Liver (tissue), 10 donors: Measurements from ENCODE around the gene RTN3. TPM values are rescaled to one million over a fixed set of nuclear protein-coding genes. Genes with fewer than 3 reads are reported as not detected.
A peak's percentile ranks its signal among the peaks of the same experiment; 100 is the strongest.

Source experiments
- DNase-seq: peaks from one replicate; pipeline ENCODE4 v3.0.0-alpha.2; 2017; ENCODE audit warnings: low spot score
- H3K27ac ChIP-seq, 2 donors: one replicate each; pipeline ENCODE4 v1.7.0; 2013; ENCODE audit warnings: inconsistent platforms in 2 of 2, low read length in 2 of 2, control low read depth in 1 of 2, low read depth in 1 of 2, mild to moderate bottlenecking in 1 of 2
- H3K27me3 ChIP-seq, 4 donors: one replicate each; pipeline versions ENCODE4 v1.6.1 to v1.7.0; 2013; ENCODE audit warnings: low read length in 3 of 4, inconsistent platforms in 1 of 4, mild to moderate bottlenecking in 1 of 4, moderate library complexity in 1 of 4; ENCODE audit not compliant: control insufficient read depth in 4 of 4, insufficient read depth in 4 of 4
- H3K36me3 ChIP-seq, 4 donors: one replicate each; pipeline versions ENCODE4 v1.6.1 to v1.7.0; 2013; ENCODE audit warnings: low read length in 3 of 4, mild to moderate bottlenecking in 3 of 4, low read depth in 1 of 4, moderate library complexity in 1 of 4; ENCODE audit not compliant: control insufficient read depth in 4 of 4, insufficient read depth in 3 of 4
- H3K4me1 ChIP-seq, 4 donors: one replicate each; pipeline versions ENCODE4 v1.6.1 to v1.7.0; 2013; ENCODE audit warnings: low read length in 3 of 4, mild to moderate bottlenecking in 3 of 4, moderate library complexity in 1 of 4; ENCODE audit not compliant: control insufficient read depth in 4 of 4, insufficient read depth in 4 of 4
- H3K4me3 ChIP-seq, 3 donors: one replicate each; pipeline versions ENCODE4 v1.6.1 to v1.7.0; 2013; ENCODE audit warnings: low read length in 3 of 3, control low read depth in 1 of 3, low read depth in 1 of 3, mild to moderate bottlenecking in 1 of 3
- H3K9ac ChIP-seq, 2 donors: one replicate each; pipeline ENCODE4 v1.7.0; 2013; ENCODE audit warnings: low read length in 2 of 2, mild to moderate bottlenecking in 2 of 2, moderate library complexity in 2 of 2, control low read depth in 1 of 2, low read depth in 1 of 2
- H3K9me3 ChIP-seq, 4 donors: one replicate each; pipeline versions ENCODE4 v1.6.1 to v1.7.0; 2013; ENCODE audit warnings: low read length in 3 of 4; ENCODE audit not compliant: control insufficient read depth in 4 of 4
- ATF3 ChIP-seq: IDR thresholded peaks from 2 replicates; pipeline ENCODE4 v1.6.1; 2016; ENCODE audit warnings: antibody characterized with exemption
- CTCF ChIP-seq: fragments of 150-350 bp; IDR thresholded peaks from 2 replicates; pipeline ENCODE4 v1.5.1; 2017; ENCODE audit warnings: improper control_type of control experiment, low read depth, low read length; ENCODE audit not compliant: missing input control
- EGR1 ChIP-seq, 2 donors: IDR thresholded peaks; 2 replicates each; pipeline ENCODE4 v1.6.1; 2016 to 2018; ENCODE audit warnings: antibody characterized with exemption in 2 of 2, low read depth in 2 of 2
- FOXA1 ChIP-seq: IDR thresholded peaks from 2 replicates; pipeline ENCODE4 v1.6.1; 2016; ENCODE audit warnings: antibody characterized with exemption
- FOXA2 ChIP-seq: IDR thresholded peaks from 2 replicates; pipeline ENCODE4 v1.6.1; 2016; ENCODE audit warnings: antibody characterized with exemption
- GABPA ChIP-seq, 2 donors: IDR thresholded peaks in 1 of 2; conservative IDR thresholded peaks in 1 of 2; 2 replicates each; pipeline ENCODE4 v1.6.1; 2016; ENCODE audit warnings: antibody characterized with exemption in 2 of 2, mild to moderate bottlenecking in 1 of 2, moderate library complexity in 1 of 2
- HNF4A ChIP-seq, 2 donors: conservative IDR thresholded peaks; 2 replicates each; pipeline ENCODE4 v1.6.1; 2016; ENCODE audit warnings: antibody characterized with exemption in 2 of 2, mild to moderate bottlenecking in 2 of 2
- HNF4G ChIP-seq: IDR thresholded peaks from 2 replicates; pipeline ENCODE4 v1.6.1; 2016; ENCODE audit warnings: antibody characterized with exemption
- JUND ChIP-seq, 2 donors: IDR thresholded peaks; 2 replicates each; pipeline ENCODE4 v1.6.1; 2016; ENCODE audit warnings: antibody characterized with exemption in 2 of 2
- MAX ChIP-seq: IDR thresholded peaks from 2 replicates; pipeline ENCODE4 v1.6.1; 2016; ENCODE audit warnings: antibody characterized with exemption
- NR2F2 ChIP-seq: IDR thresholded peaks from 2 replicates; pipeline ENCODE4 v1.6.1; 2016; ENCODE audit warnings: antibody characterized with exemption
- RAD21 ChIP-seq, 2 donors: IDR thresholded peaks; 2 replicates each; pipeline ENCODE4 v1.6.1; 2016; ENCODE audit warnings: antibody characterized with exemption in 2 of 2, mild to moderate bottlenecking in 2 of 2
- REST ChIP-seq: IDR thresholded peaks from 2 replicates; pipeline ENCODE4 v1.6.1; 2016; ENCODE audit warnings: antibody characterized with exemption, mild to moderate bottlenecking
- RXRA ChIP-seq, 2 donors: IDR thresholded peaks; 2 replicates each; pipeline ENCODE4 v1.6.1; 2017 to 2018; ENCODE audit warnings: antibody characterized with exemption in 2 of 2, mild to moderate bottlenecking in 1 of 2
- SP1 ChIP-seq: IDR thresholded peaks from 2 replicates; pipeline ENCODE4 v1.6.1; 2018; ENCODE audit warnings: antibody characterized with exemption, mild to moderate bottlenecking
- TAF1 ChIP-seq: conservative IDR thresholded peaks from 2 replicates; pipeline ENCODE4 v1.6.1; 2016; ENCODE audit warnings: antibody characterized with exemption, mild to moderate bottlenecking
- YY1 ChIP-seq: IDR thresholded peaks from 2 replicates; pipeline ENCODE4 v1.6.1; 2016; ENCODE audit warnings: antibody characterized with exemption, mild to moderate bottlenecking
- ZBTB33 ChIP-seq: IDR thresholded peaks from 2 replicates; pipeline ENCODE4 v1.6.1; 2016; ENCODE audit warnings: antibody characterized with exemption
- WGBS: extraction: QIAGEN DNeasy Blood & Tissue Kit; methylation state at CpG from one replicate; pipeline ENCODE4 v1.1.7; 2013; 5-methylcytosine and 5-hydroxymethylcytosine counted together
- polyA plus RNA-seq, 2 donors: library from polyadenylated mRNA; stranded (reverse) in 1 of 2; unstranded in 1 of 2; fragments of 200-250 nt in 1 of 2; fragments of >200 nt in 1 of 2; fragmentation: Nextera tagmentation in 1 of 2; extraction: Ambion mirVana in 1 of 2; gene quantifications; one replicate each; pipeline versions ENCODE4 v1.2.1 to v1.2.3, GENCODE V29; 2013 to 2015
- small RNA-seq: library from RNA; depleted of rRNA; stranded (forward); fragments of <200 nt; gene quantifications from one replicate; pipeline ENCODE3, GENCODE V24; 2014
- total RNA-seq, 2 donors: library from RNA; depleted of rRNA; stranded (reverse); fragments of >200 nt; gene quantifications; one replicate each; pipeline ENCODE4 v1.2.3, GENCODE V29; 2014
- donor health status: healthy.
- donor health status: healthy.
- donor health status: healthy.
- donor health status: healthy.
- donor health status: healthy.

RTN3 gene
- total and polyA plus RNA-seq, 4 donors: 29.7 to 49.3 (median 31.4) TPM

GRCh38 chr11:63805844-63806415 lies 124.6 kb downstream of the RTN3 start:
- H3K4me1 ChIP-seq: no peaks in the 10 kb centered on the region
- H3K27ac ChIP-seq: no peak overlapping the region
- H3K9ac ChIP-seq: no peak overlapping the region
- H3K27me3 ChIP-seq: no peaks in the 10 kb centered on the region
- 78% methylated on average over 9 of the region's 9 CpGs for WGBS
- H3K36me3 ChIP-seq: no peaks in the 10 kb centered on the region
- no peak overlapping the region for H3K4me3 ChIP-seq
- TF ChIP-seq FOXA2 (no peak), RAD21 (IDR thresholded peaks at IDR 0.05) (peak in 1 of 2 donors; percentile 14), FOXA1 (no peak), RXRA (IDR thresholded peaks at IDR 0.05) (peak in 1 of 2 donors; percentile 15), YY1 (no peak), REST (no peak), SP1 (peak; percentile 55), HNF4A (conservative IDR thresholded peaks at IDR 0.05) (no peak), MAX (no peak), TAF1 (no peak), ZBTB33 (no peak), HNF4G (no peak), CTCF (no peak), ATF3 (no peak), JUND (IDR thresholded peaks at IDR 0.05) (no peak), NR2F2 (peak; percentile 72), EGR1 (IDR thresholded peaks at IDR 0.05; ENCODE audit: low read depth in 2 of 2) (no peak), GABPA (IDR thresholded peaks at IDR 0.05 in 1 of 2, conservative IDR thresholded peaks at IDR 0.05 in 1 of 2) (no peak)
- H3K9me3 ChIP-seq: no peaks in the 10 kb centered on the region
- DNase-seq: no peak

Small RNA genes lying within 50 kb of the gene (small RNA-seq; reads per million reads assigned to genes)
- gene AP000753.3 (not detected), gene RN7SL596P (not detected)

Other genes starting within 250 kb of the RTN3 start
- gene PLAAT5, start 190.3 kb upstream of the RTN3 start, total RNA-seq: 1 to 10 TPM in 1 of 2 donors, not detected in 1; 1.4 TPM
- gene PLAAT5, start 190.3 kb upstream of the RTN3 start, polyA plus RNA-seq: under 1 TPM in 1 of 2 donors, not detected in 1; 0.03 TPM
- gene LGALS12, start 175.4 kb upstream of the RTN3 start, total RNA-seq: under 1 TPM in 1 of 2 donors, not detected in 1; 0.98 TPM
- under 1 TPM in 1 of 2 donors, not detected in 1; 0.03 TPM for gene LGALS12, start 175.4 kb upstream of the RTN3 start, polyA plus RNA-seq
- 10 to 100 TPM in 1 of 2 donors, 1 to 10 TPM in 1; 4.4 to 23.8 TPM for gene PLAAT4, start 144.7 kb upstream of the RTN3 start, total RNA-seq
- 10 to 100 TPM; 65.9 to 86.4 TPM for gene PLAAT4, start 144.7 kb upstream of the RTN3 start, polyA plus RNA-seq
- gene PLAAT2, start 118.1 kb upstream of the RTN3 start, total RNA-seq: not detected
- gene PLAAT2, start 118.1 kb upstream of the RTN3 start, polyA plus RNA-seq: under 1 TPM; 0.32 to 0.44 TPM
- gene PLAAT3, start 67.1 kb upstream of the RTN3 start, total RNA-seq: 10 to 100 TPM; 13.4 to 18.9 TPM
- 10 to 100 TPM; 89.6 to 90.1 TPM for gene PLAAT3, start 67.1 kb upstream of the RTN3 start, polyA plus RNA-seq
- gene ATL3, start 10.1 kb upstream of the RTN3 start, total RNA-seq: 10 to 100 TPM; 24.5 to 33.6 TPM
- 1 to 10 TPM; 5.9 to 7.9 TPM for gene ATL3, start 10.1 kb upstream of the RTN3 start, polyA plus RNA-seq
- 10 to 100 TPM in 1 of 2 donors, 1 to 10 TPM in 1; 8.4 to 12.1 TPM for gene ZFTA, start 87.3 kb downstream of the RTN3 start, total RNA-seq
- gene ZFTA, start 87.3 kb downstream of the RTN3 start, polyA plus RNA-seq: 1 to 10 TPM; 1.7 to 5.2 TPM
- 1 to 10 TPM; 3.2 to 3.8 TPM for gene SPINDOC, start 132.0 kb downstream of the RTN3 start, total RNA-seq
- gene SPINDOC, start 132.0 kb downstream of the RTN3 start, polyA plus RNA-seq: 1 to 10 TPM in 1 of 2 donors, under 1 TPM in 1; 0.42 to 2.6 TPM
- gene MARK2, start 157.6 kb downstream of the RTN3 start, total RNA-seq: 10 to 100 TPM in 1 of 2 donors, 1 to 10 TPM in 1; 9.5 to 11.6 TPM
- gene MARK2, start 157.6 kb downstream of the RTN3 start, polyA plus RNA-seq: 1 to 10 TPM; 3.4 to 6.6 TPM
- gene RCOR2, start 235.7 kb downstream of the RTN3 start, total RNA-seq: under 1 TPM in 1 of 2 donors, not detected in 1; 0.19 TPM
- gene RCOR2, start 235.7 kb downstream of the RTN3 start, polyA plus RNA-seq: under 1 TPM in 1 of 2 donors, not detected in 1; 0.05 TPM